ENCODE data around the gene KRTAP1-5.
"Not testable (repeated sequence)": the region's sequence is repeated elsewhere in the genome, so short reads cannot be mapped to it uniquely, and the experiment has no call there.

Gene KRTAP1-5

GRCh38 chr17:41002814-41003213, 24.2 kb downstream of the KRTAP1-5 start:
- DNase-seq, result no peak

- DNase-seq, result no peak
Measured at GRCh38 chr17:41001795-41002194, 25.2 kb downstream of the KRTAP1-5 start.

GRCh38 chr17:40999563-40999962, 27.4 kb downstream of the KRTAP1-5 start, which contains the start of gene KRTAP3-2:
TSS of gene KRTAP3-2 (minus strand) at chr17:40999906. CDS start at chr17:40999853, 53 bp downstream.
- DNase-seq, result not testable (repeated sequence)

- DNase-seq, result peak; percentile 78
Measured at GRCh38 chr17:40997361-40997760, 29.6 kb downstream of the KRTAP1-5 start.

- no peak for DNase-seq
Measured at GRCh38 chr17:40996829-40997228, 30.2 kb downstream of the KRTAP1-5 start.

- DNase-seq, result no peak
Measured at GRCh38 chr17:40995116-40995515, 31.9 kb downstream of the KRTAP1-5 start.

- no peak for DNase-seq
Measured at GRCh38 chr17:40993839-40994238, 33.2 kb downstream of the KRTAP1-5 start, which contains the start of gene KRTAP3-3. TSS of gene KRTAP3-3 (minus strand) at chr17:40994164. CDS start at chr17:40994097, 67 bp downstream.

GRCh38 chr17:40993084-40993483, 33.9 kb downstream of the KRTAP1-5 start:
- no peak for DNase-seq

- no peak for DNase-seq
Measured at GRCh38 chr17:40992666-40993065, 34.3 kb downstream of the KRTAP1-5 start.

GRCh38 chr17:40986920-40987319, 40.1 kb downstream of the KRTAP1-5 start:
- no peak for DNase-seq

GRCh38 chr17:40984226-40984625, 42.8 kb downstream of the KRTAP1-5 start, which contains the start of gene KRT40:
TSS of gene KRT40 (minus strand) at chr17:40984326. CDS start at chr17:40984273, 53 bp downstream.
- DNase-seq, result no peak

GRCh38 chr17:40981115-40981514, 45.9 kb downstream of the KRTAP1-5 start:
- no peak for DNase-seq

GRCh38 chr17:40980596-40980995, 46.4 kb downstream of the KRTAP1-5 start:
- peak; percentile 33 for DNase-seq

GRCh38 chr17:40980117-40980516, 46.9 kb downstream of the KRTAP1-5 start:
- no peak for DNase-seq

GRCh38 chr17:40978575-40979151, 48.3 kb downstream of the KRTAP1-5 start:
- no peak for DNase-seq

Data from NCI-H2227 treated with DMSO at 0.1 percent for 48 hours (cell line).